Activated CD4-positive, alpha-beta T cell treated with anti-CD3 and anti-CD28 coated beads, Interleukin-2, amount 10 ng/mL, durations not matched to agents 24 days and 14 days (primary cell): Measurements from ENCODE around the gene OR51B5. TPM values are rescaled to one million over a fixed set of nuclear protein-coding genes. Genes with fewer than 3 reads are reported as not detected.
"Not testable (repeated sequence)": the region's sequence is repeated elsewhere in the genome, so short reads cannot be mapped to it uniquely, and the experiment has no call there.

ENCODE experiments used
- DNase-seq: peaks from one replicate; pipeline ENCODE4 v3.0.0; 2022
- H3K27ac Mint-ChIP-seq: one replicate; pipeline ENCODE4 v1.8.0; 2022; ENCODE audit warnings: mild to moderate bottlenecking, mixed read lengths
- H3K27me3 Mint-ChIP-seq: one replicate; pipeline ENCODE4 v1.8.0; 2022; ENCODE audit warnings: mixed read lengths
- H3K36me3 Mint-ChIP-seq: one replicate; pipeline ENCODE4 v1.8.0; 2022; ENCODE audit warnings: low read depth, mild to moderate bottlenecking, mixed read lengths
- H3K4me1 Mint-ChIP-seq: one replicate; pipeline ENCODE4 v1.8.0; 2021; ENCODE audit warnings: mixed read lengths
- H3K4me3 Mint-ChIP-seq: one replicate; pipeline ENCODE4 v1.8.0; 2022; ENCODE audit warnings: mild to moderate bottlenecking, moderate library complexity, mixed read lengths
- H3K9me3 Mint-ChIP-seq: one replicate; pipeline ENCODE4 v1.8.0; 2021; ENCODE audit warnings: mixed read lengths
- intact Hi-C: fragments of 100-400 bp; cut with micrococcal nuclease; formaldehyde crosslinking; loops from one replicate; pipeline ENCODE4 v1.15.1; 2023
- total RNA-seq: library from RNA; stranded (reverse); gene quantifications from 2 replicates; pipeline ENCODE4 v1.2.3, GENCODE V29; 2022

Gene OR51B5, protein sequence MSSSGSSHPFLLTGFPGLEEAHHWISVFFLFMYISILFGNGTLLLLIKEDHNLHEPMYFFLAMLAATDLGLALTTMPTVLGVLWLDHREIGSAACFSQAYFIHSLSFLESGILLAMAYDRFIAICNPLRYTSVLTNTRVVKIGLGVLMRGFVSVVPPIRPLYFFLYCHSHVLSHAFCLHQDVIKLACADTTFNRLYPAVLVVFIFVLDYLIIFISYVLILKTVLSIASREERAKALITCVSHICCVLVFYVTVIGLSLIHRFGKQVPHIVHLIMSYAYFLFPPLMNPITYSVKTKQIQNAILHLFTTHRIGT
- total RNA-seq = not detected in 2 replicates

DNA sequence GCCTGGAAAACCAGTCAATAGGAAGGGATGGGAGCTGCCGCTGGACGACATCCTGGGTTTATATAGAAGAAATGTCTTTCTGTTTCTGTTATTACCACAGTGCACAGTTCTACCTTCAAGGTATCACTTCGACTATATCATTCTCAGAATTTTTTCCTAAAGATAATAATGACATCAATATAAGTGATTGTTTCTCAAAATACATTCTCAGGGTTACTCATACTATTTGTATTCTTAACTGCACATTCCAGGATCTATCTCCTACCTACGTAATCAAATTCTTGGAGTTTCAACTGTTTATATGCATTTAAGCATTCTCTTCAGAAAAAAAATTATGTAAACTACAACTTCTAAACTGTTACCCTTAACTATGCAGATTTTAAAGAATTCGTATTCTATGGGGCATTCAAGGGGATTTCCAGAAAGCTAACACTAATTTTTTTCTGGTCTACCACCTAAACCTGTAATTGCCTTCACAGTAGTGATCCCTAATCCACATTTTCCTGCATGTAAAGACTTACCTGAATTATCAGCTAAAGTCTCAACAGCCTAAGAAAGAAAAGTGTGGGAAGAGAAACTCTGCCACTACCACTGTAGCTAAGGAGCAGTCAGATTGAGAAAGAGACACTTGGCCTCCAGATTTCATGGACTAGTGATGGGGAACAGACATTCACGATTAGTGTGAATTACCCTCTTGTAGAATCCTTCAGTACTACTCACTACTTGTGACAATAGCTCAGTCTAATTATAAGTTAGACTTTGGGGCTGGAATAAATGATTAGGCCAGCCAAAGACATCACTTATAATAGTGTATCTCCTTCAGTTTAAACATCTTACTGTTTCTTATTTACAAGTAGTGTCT, at the start of gene OR51B5:
Gene OR51B5 (minus strand): TSS at position 51 of the 862 bp plus-strand sequence. CDS start 0 bp downstream, at position 51.
- no peak for DNase-seq
- no peak within 1 kb of the TSS for H3K27ac Mint-ChIP-seq
- no peak within 1 kb of the TSS for H3K4me3 Mint-ChIP-seq
- no peaks in the 10 kb centered on the region for H3K36me3 Mint-ChIP-seq
- intact Hi-C loops = no loop called here
- H3K4me1 Mint-ChIP-seq = no peaks in the 10 kb centered on the region
- H3K9me3 Mint-ChIP-seq = no peaks in the 10 kb centered on the region
- peaks cover 2% of the 10 kb centered on the region for H3K27me3 Mint-ChIP-seq

DNA sequence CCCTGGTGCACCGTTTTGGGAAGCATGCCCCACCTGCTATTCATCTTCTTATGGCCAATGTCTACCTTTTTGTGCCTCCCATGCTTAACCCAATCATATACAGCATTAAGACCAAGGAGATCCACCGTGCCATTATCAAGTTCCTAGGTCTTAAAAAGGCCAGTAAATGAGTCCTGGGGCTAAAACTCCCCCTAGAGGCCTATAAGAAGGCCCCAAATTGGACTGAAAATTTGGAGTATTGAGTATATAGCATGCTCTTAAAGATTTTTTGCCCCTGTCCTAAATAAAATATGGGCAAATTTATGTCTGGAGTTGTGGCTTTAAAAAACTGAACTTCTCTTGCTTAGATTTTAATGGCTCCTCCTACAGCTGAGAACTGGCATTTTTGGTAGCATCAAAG, 46.9 kb upstream of the OR51B5 start:
- Mint-ChIP-seq H3K4me1 (no peaks in the 10 kb centered on the region), H3K27ac (no peak overlapping the region), H3K9me3 (no peaks in the 10 kb centered on the region), H3K4me3 (no peak overlapping the region), H3K36me3 (no peaks in the 10 kb centered on the region), H3K27me3 (no peaks in the 10 kb centered on the region)
- no peak for DNase-seq
- intact Hi-C loops = no loop called here

DNA sequence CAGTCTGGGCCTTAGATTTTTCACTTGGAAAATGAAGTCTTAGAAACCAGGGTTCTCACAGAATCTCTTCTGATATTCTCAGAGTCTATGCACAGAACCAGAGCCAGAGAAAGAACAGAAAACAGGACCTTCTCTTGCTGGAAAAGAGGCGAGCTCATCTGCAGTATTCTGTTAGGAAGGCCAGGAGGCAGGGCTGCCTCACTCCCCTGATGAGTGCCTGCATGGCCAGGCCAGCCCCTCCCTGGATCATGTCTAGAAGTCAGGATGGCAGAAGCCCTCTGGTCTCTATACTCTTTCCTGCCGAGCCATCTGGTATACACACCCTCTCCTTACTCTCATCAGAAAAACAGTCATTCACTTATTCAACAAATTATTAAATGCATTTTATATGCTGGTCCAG, 41.0 kb upstream of the OR51B5 start:
- Mint-ChIP-seq H3K36me3 (no peaks in the 10 kb centered on the region), H3K4me3 (no peak overlapping the region), H3K9me3 (no peaks in the 10 kb centered on the region), H3K27me3 (no peaks in the 10 kb centered on the region), H3K27ac (no peak overlapping the region), H3K4me1 (no peaks in the 10 kb centered on the region)
- intact Hi-C loops = loop anchor here (10.0 kb wide), 1 partner anchor 760 kb away; no protein-coding TSS in a partner anchor
- DNase-seq = no peak

DNA sequence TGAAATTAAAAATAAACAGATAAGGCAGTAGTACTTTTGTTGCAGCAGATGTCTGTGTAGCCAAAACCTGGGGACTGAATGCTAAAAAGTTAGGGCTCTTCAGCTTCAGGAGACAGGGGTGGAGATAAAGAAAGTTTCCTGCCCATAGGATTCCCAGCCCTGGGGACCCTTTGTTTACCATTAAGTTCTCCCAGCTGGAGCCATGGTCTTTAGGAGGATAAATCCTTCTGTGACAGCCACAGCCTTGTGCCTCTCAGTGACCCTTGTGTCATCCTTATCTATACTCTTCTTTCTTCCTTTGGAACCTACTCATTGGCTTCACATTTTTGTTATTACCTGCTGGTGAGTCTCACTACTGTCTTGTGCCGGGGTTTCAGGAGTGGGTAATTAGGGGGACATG, 40.3 kb upstream of the OR51B5 start, which contains the start of gene OR51M1:
Gene OR51M1 (plus strand): TSS at position 237 of the 400 bp plus-strand sequence. CDS start 5,587 bp downstream, outside the sequence.
- Mint-ChIP-seq H3K27me3 (no peaks in the 10 kb centered on the region), H3K4me3 (no peak within 1 kb of the TSS), H3K36me3 (no peaks in the 10 kb centered on the region), H3K9me3 (no peaks in the 10 kb centered on the region), H3K27ac (no peak within 1 kb of the TSS), H3K4me1 (no peaks in the 10 kb centered on the region)
- intact Hi-C loops = loop anchor here (10.0 kb wide), 1 partner anchor 759 kb away; no protein-coding TSS in a partner anchor
- no peak for DNase-seq

DNA sequence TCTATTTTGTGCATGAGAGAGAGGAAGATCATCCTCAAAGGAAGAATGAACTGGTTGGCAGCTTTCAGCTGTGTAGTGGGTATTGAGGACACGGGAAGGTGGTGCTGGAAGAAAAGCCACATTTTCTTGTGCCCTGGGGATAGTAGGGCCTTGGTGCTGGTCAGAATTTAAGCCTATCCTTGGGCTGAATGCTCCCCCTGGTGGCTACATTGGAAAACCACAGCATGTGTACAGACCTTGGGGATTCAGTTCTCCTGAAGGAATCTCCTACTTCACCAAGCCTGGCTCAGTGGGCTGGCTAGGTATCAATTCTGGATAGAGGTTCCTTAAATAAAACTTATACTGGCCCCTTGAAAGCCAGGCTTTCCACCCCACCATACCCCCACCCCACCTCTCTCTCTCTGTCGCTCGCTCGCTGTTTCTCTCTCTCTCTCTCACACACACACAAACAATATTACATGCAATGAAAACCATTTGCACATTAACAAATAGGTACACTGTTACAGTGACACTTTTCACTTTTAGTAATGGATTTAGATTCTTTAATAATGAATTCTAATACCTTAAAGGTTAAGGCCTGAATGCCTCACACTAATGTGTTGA, 37.5 kb upstream of the OR51B5 start:
- no peak overlapping the region for H3K4me3 Mint-ChIP-seq
- no peaks in the 10 kb centered on the region for H3K27me3 Mint-ChIP-seq
- H3K27ac Mint-ChIP-seq = no peak overlapping the region
- no peaks in the 10 kb centered on the region for H3K36me3 Mint-ChIP-seq
- no peaks in the 10 kb centered on the region for H3K4me1 Mint-ChIP-seq
- intact Hi-C loops = loop anchor here (1.0 to 10.0 kb wide), 2 partner anchors 257 to 756 kb away; no protein-coding TSS in a partner anchor
- DNase-seq = peak; percentile 71
- no peaks in the 10 kb centered on the region for H3K9me3 Mint-ChIP-seq

DNA sequence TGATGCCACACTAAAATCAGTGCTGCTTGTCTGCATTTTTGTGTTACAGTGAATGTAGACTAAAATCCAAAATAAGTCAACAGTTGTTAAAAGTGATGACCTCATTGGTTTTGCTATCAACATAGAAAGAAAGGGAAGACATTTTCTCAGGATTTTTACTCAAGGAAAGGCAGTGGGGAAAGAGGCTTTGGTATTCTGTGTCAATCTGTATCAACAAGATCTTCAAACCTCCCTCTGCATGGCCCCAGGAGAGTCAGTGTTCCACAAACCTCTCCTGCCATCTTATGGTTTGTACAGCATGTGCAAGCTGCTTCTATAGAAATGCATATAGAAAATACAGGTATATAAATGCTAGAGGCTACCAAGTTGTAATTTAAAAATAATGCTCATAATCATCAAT, 26.5 kb upstream of the OR51B5 start:
- H3K9me3 Mint-ChIP-seq = no peaks in the 10 kb centered on the region
- DNase-seq = no peak
- H3K4me3 Mint-ChIP-seq = no peak overlapping the region
- no peaks in the 10 kb centered on the region for H3K36me3 Mint-ChIP-seq
- no peak overlapping the region for H3K27ac Mint-ChIP-seq
- no peaks in the 10 kb centered on the region for H3K27me3 Mint-ChIP-seq
- no peaks in the 10 kb centered on the region for H3K4me1 Mint-ChIP-seq
- intact Hi-C loops = no loop called here

DNA sequence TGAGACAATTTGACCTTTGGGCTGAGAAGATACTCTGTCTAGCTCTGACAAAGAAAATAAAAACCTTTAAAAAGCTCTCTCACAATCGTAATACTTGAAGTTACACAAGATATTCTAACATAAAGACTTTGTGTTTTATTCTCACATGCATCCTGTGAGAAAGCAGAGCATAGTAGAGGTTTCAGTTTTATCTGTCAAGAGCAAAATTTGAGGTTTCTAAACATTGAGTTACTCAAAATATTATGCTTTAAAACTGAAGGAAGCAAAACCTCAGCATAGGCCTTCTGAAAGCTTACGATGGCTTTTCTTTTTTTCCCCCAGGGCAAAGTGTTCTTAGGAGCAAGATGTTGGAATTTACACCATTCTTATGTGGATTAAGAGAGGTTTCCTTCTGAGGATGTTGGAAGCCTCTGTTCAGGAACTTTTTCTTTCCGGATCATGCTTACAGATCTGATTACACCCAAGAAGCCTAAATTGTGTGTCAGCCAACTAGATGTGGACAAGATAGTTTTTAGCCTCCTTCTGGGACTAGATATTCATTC, 25.2 kb upstream of the OR51B5 start:
- Mint-ChIP-seq H3K4me3 (no peak overlapping the region), H3K36me3 (no peaks in the 10 kb centered on the region), H3K9me3 (no peaks in the 10 kb centered on the region), H3K27me3 (no peaks in the 10 kb centered on the region), H3K4me1 (no peaks in the 10 kb centered on the region), H3K27ac (no peak overlapping the region)
- intact Hi-C loops = no loop called here
- no peak for DNase-seq

DNA sequence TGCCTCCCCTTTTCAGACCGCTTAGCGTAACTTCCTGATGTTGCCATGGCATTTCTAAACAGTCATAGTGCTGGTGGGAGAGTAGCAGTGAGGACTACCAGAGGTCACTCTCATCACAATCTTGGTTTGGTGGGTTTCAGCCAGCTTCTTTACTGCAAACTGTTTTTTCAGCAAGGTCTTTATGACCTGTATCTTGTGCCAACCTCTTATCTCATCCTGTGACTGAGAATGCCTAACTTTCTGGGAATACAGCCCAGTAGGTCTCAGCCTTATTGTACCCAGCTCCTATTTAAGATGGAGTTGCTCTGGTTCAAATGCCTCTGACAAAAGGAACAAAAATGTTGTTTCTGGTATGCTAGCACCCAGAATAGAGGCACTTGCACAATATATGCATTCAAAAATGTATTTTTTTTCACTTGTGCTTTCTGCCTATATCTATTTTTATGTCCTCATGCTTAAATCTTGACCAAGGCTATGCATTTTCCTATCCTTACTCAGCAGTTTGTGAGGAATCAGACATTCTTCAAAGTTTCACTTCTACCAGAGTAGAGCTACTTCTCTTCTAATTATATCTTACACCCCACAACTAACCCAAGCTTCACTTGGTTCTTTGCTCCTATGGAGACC, 24.2 kb upstream of the OR51B5 start:
- no peaks in the 10 kb centered on the region for H3K4me1 Mint-ChIP-seq
- no peak for DNase-seq
- intact Hi-C loops = no loop called here
- no peak overlapping the region for H3K4me3 Mint-ChIP-seq
- H3K9me3 Mint-ChIP-seq = no peaks in the 10 kb centered on the region
- no peaks in the 10 kb centered on the region for H3K27me3 Mint-ChIP-seq
- H3K36me3 Mint-ChIP-seq = no peaks in the 10 kb centered on the region
- H3K27ac Mint-ChIP-seq = no peak overlapping the region

DNA sequence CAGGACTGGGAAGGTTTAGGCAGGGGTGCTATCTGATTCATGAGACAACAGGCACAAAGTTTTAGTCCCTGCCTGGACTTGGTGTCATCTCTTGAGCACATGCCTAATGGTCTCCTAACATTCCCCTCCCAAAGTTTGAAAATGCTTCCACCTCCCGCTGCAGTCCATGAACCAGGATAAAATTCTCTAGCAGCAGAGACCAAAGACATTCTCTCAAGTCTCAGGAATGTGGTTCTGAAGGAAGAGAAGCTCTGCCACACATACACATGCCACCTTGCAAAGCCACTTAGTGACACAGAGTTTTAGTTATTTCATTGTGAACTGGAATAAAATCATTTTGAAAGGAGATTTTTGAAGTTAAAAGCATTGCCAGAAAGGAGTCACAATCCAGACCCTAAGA, 23.5 kb upstream of the OR51B5 start:
- intact Hi-C loops = no loop called here
- DNase-seq = no peak
- Mint-ChIP-seq H3K27ac (no peak overlapping the region), H3K4me3 (no peak overlapping the region), H3K36me3 (no peaks in the 10 kb centered on the region), H3K9me3 (no peaks in the 10 kb centered on the region), H3K4me1 (no peaks in the 10 kb centered on the region), H3K27me3 (no peaks in the 10 kb centered on the region)

DNA sequence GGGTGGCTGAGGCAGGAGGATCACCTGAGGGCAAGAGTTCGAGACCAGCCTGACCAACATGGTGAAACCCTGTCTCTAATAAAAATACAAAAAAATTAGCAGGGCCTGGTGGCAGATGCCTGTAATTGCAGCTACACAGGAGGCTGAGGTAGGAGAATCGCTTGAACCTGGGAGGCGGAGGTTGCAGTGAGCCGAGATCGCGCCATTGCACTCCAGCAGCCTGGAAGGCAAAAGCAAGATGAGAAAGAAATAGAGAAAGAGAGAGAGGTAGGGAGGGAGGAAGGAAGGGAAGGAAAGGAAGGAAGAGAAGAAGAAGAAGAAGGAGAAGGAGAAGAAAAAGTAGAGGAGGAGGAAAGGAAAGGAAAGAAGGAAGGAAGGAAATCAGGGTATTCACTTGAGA, 23.0 kb upstream of the OR51B5 start:
- H3K4me3 Mint-ChIP-seq, DNase-seq, H3K4me1 Mint-ChIP-seq, intact Hi-C loops, H3K27me3 Mint-ChIP-seq, H3K27ac Mint-ChIP-seq, H3K9me3 Mint-ChIP-seq, H3K36me3 Mint-ChIP-seq: not testable (repeated sequence)

DNA sequence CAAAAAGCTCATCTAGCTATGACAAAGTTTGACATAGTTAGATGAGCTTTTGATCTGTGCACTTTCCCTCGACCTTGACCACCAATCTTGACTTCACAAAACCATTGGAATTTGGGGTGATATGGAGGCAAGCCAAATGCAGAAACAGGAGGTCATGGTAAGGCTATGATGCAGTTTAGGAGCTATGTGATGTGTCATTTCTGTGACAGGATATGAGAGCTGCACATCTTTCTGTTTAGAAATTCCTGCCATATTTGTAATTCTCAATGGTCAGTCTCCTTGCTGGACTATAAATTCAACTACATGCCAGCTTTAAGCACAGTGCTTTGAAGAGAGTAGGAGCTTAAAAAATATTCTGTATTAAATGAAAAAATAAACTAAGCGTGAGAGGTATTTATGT, 20.9 kb upstream of the OR51B5 start:
- Mint-ChIP-seq H3K4me3 (no peak overlapping the region), H3K4me1 (no peaks in the 10 kb centered on the region)

DNA sequence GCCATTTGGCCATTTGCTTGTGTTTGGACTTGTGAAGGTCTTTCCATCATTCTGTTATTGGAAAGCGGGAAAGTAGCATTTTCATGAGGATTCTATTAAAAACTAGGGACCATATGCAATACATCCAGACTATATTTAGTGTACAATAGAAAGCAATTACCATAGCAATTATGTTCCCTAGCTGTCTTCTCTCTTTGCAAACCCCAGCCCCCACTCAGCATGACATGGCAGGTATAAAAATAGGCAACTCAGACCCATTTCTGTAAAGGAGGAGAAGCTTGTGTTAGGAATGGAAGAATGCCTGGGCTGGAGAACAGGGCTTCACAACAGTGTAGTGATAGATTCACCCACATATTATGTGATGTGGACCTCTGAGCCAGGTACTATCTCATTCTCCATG, 20.4 kb upstream of the OR51B5 start:
- no peak for DNase-seq
- intact Hi-C loops = no loop called here
- no peaks in the 10 kb centered on the region for H3K9me3 Mint-ChIP-seq
- no peak overlapping the region for H3K27ac Mint-ChIP-seq
- no peaks in the 10 kb centered on the region for H3K36me3 Mint-ChIP-seq
- H3K4me1 Mint-ChIP-seq = no peaks in the 10 kb centered on the region
- no peak overlapping the region for H3K4me3 Mint-ChIP-seq
- H3K27me3 Mint-ChIP-seq = no peaks in the 10 kb centered on the region

More for the DNA sequence above, 20.9 kb upstream of the OR51B5 start:
- intact Hi-C loops = no loop called here
- no peak for DNase-seq
- no peaks in the 10 kb centered on the region for H3K9me3 Mint-ChIP-seq
- no peak overlapping the region for H3K27ac Mint-ChIP-seq
- H3K27me3 Mint-ChIP-seq = no peaks in the 10 kb centered on the region
- no peaks in the 10 kb centered on the region for H3K36me3 Mint-ChIP-seq

DNA sequence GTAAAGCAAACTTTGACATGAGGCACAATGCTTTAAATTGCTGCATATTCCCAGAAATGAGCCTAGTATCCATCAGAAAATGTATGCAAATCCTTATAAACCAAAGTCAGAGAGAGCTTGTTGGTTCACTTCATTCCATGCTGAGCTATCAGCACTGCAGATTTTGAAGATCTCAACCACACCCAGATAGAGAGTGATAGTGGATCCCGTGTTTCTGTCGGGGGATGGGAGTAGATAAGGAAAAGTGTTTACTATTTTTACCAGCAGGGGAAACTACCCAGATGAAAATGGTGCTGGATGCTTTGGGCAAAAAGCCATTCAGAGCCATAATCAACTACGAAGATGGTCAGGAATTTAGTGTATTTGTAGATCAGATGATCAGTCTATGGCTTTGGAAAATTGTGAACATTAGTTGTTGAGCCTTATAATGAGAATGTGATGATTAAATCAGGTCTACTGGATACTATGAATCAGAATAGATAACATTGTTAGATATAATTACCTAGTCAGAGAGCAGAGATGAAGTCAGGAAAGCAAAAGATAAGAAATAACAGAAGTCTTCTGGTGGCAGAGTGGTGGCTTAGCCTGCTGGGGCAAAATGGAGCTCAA, 18.8 kb upstream of the OR51B5 start:
- H3K27me3 Mint-ChIP-seq = no peaks in the 10 kb centered on the region
- intact Hi-C loops = no loop called here
- DNase-seq = no peak
- no peak overlapping the region for H3K4me3 Mint-ChIP-seq
- no peaks in the 10 kb centered on the region for H3K36me3 Mint-ChIP-seq
- H3K9me3 Mint-ChIP-seq = no peaks in the 10 kb centered on the region
- H3K4me1 Mint-ChIP-seq = no peaks in the 10 kb centered on the region
- no peak overlapping the region for H3K27ac Mint-ChIP-seq
